NT2/D1 (cell line): ENCODE measurements around the gene EQTN.

Source experiments
- DNase-seq: peaks from one replicate; pipeline ENCODE4 v3.0.0-alpha.2; 2011; ENCODE audit warnings: low read depth, low spot score
- H3K27me3 ChIP-seq: 2 replicates; pipeline ENCODE4 v1.6.0; 2011; ENCODE audit warnings: mild to moderate bottlenecking; ENCODE audit not compliant: insufficient read length, insufficient read depth
- H3K36me3 ChIP-seq: 2 replicates; pipeline ENCODE4 v1.6.1; 2011; ENCODE audit warnings: mild to moderate bottlenecking, low read length, mixed read lengths; ENCODE audit not compliant: insufficient read depth, insufficient read length
- H3K4me1 ChIP-seq: 2 replicates; pipeline ENCODE4 v1.5.1; 2011; ENCODE audit not compliant: insufficient read depth, insufficient read length
- H3K4me3 ChIP-seq: 2 replicates; pipeline ENCODE4 v1.5.1; 2011; ENCODE audit warnings: low read depth; ENCODE audit not compliant: insufficient read length
- H3K9ac ChIP-seq: 2 replicates; pipeline ENCODE4 v1.6.0; 2011; ENCODE audit warnings: low read depth; ENCODE audit not compliant: insufficient read length
- H3K9me3 ChIP-seq: 2 replicates; pipeline ENCODE4 v1.5.1; 2011; ENCODE audit warnings: mild to moderate bottlenecking, low read length; ENCODE audit not compliant: insufficient read depth
- SUZ12 ChIP-seq: IDR thresholded peaks from 2 replicates; pipeline ENCODE4 v1.6.1; 2011; ENCODE audit not compliant: insufficient read length, insufficient read depth; ENCODE audit errors: extremely low read depth
- YY1 ChIP-seq: IDR thresholded peaks from 2 replicates; pipeline ENCODE4 v1.6.1; 2011; ENCODE audit not compliant: insufficient read length, insufficient read depth
- ZNF274 ChIP-seq: IDR thresholded peaks from 2 replicates; pipeline ENCODE4 v1.6.1; 2011; ENCODE audit warnings: mild to moderate bottlenecking, low read depth, low read length

EQTN gene

DNA sequence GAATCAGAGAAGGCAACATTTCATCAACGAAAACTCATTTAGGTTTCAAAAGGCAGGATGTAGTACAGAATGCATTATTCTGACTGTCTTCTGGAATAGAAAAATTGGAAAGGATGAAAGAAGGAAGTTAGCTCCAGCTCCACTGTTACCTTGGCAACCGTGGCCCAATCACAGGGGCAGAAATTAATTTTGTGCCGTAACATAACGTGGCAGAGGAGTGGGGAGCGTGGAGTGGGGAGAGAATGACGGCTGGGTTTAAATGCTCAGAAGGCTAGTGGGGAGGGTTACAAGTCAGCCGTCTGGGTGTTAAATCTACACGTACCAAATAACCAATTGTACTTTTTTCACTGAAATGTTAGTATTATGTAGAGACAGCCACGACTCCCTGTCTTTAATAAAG lies 32.3 kb upstream of the EQTN start:
- H3K4me3 ChIP-seq, result no peak overlapping the region
- H3K27me3 ChIP-seq, result no peaks in the 10 kb centered on the region
- H3K9ac ChIP-seq, result no peak overlapping the region
- no peak for DNase-seq
- TF ChIP-seq SUZ12 (no peak), YY1 (no peak), ZNF274 (no peak)
- no peaks in the 10 kb centered on the region for H3K4me1 ChIP-seq
- no peaks in the 10 kb centered on the region for H3K36me3 ChIP-seq
- H3K9me3 ChIP-seq, result no peaks in the 10 kb centered on the region

DNA sequence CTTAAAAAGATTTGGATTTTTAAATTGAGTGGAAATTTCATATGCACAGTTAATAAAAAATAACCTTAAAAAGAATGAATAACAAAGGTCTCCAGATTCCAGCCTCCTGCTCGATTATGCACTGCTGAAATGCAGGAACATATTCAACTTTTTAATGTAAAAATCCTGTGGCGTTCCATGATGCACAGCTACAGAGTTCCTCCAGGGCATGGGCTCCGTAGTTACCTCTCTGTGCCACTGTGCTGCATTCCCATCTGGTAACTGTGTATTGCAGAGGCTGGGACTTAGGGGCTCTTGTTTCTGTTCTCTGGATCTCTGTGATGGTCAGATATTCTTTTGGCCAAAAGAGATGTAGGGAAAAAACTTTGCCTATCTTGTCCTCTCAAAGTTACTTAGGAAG lies 31.5 kb upstream of the EQTN start:
- Histone ChIP-seq H3K36me3 (no peaks in the 10 kb centered on the region), H3K9me3 (0 out of 2 replicates have a peak, but pooled peaks cover 5% of the 10 kb centered on the region), H3K27me3 (no peaks in the 10 kb centered on the region), H3K9ac (no peak overlapping the region), H3K4me3 (no peak overlapping the region), H3K4me1 (no peaks in the 10 kb centered on the region)
- no peak for TF ChIP-seq YY1
- TF ChIP-seq SUZ12, result no peak
- TF ChIP-seq ZNF274, result no peak
- no peak for DNase-seq

DNA sequence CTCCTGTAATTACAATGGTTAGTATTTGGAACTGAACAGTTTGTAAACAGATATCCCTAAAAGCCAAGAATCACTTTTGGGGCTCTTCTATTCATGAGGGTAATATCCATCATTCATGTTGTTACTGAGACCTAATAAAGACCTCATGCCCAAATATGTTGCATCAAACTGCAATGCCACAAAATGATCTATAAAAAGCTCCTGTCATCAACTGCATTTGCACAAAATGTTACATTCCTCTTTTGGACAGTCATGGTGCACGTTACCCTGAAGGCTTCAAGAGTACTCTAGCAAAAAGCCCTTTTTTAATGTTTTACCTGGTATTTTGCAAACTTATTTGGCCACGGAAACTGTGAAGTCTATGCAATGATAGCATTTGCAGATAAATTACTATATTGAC lies 14.2 kb upstream of the EQTN start:
- H3K4me3 ChIP-seq, result no peak overlapping the region
- H3K4me1 ChIP-seq, result no peaks in the 10 kb centered on the region
- TF ChIP-seq ZNF274 (no peak), YY1 (no peak), SUZ12 (no peak)
- 0 out of 2 replicates have a peak, but pooled peaks cover 2% of the 10 kb centered on the region for H3K9me3 ChIP-seq
- no peak overlapping the region for H3K9ac ChIP-seq
- DNase-seq, result no peak
- H3K27me3 ChIP-seq, result peaks cover 7% of the 10 kb centered on the region
- H3K36me3 ChIP-seq, result no peaks in the 10 kb centered on the region

DNA sequence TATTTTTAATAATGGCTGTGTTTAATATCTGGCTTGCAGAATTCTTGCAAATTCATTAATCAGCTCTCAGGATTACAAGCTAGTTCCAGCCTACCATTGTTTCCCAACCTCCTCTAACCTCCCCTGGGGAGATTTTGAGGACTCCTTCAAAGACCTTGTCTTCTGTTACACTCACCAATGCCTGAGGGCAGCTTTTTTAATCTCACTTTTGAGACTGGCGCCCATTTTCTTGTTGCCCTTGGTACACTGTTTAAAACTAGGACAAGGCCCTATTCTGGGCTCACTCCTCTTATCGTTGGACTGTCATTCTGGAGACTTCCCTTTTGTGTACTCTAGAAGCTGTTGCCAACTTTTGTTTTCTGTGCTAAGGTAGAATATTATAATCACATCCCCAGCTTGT lies 13.6 kb upstream of the EQTN start:
- H3K4me1 ChIP-seq, result no peaks in the 10 kb centered on the region
- H3K4me3 ChIP-seq, result no peak overlapping the region
- H3K27me3 ChIP-seq, result peaks cover 8% of the 10 kb centered on the region
- peaks cover 8% of the 10 kb centered on the region; the same call in 1 of the 2 replicates for H3K9me3 ChIP-seq
- no peak for TF ChIP-seq YY1
- TF ChIP-seq SUZ12, result no peak
- TF ChIP-seq ZNF274, result no peak
- H3K9ac ChIP-seq, result no peak overlapping the region
- DNase-seq, result no peak
- no peaks in the 10 kb centered on the region for H3K36me3 ChIP-seq

DNA sequence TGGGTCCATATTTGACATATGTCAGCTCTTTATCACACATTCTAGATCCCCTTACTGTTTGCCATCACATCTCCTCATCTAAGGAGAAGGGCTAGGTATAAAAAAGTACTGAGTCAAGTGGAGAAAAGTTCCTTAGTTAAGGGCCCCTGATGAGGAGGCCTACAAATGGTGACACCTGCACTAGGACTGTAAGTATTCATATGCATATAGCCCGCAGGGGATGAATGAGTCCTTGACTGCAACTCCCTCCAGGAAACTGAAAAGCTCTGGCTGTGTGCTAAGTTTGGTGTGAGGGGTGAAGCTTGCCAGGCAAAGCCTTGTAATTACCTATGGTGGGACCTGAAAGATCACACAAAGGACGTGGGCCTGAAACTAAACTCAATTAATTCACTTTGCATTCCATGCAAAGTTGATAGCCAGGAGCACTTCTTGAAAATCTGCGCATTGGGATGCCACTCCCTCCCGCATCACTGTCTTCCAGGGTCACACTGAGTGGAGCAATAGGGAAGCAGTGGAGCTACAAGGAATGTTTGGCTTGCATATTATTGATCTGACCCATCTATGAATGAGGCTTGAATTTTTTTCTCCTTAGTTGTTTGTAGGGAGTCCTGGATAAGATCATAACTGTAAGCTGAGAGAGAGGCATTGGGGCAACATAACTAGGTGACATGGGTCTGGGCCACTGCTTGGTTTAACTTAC lies 11.9 kb upstream of the EQTN start:
- no peaks in the 10 kb centered on the region for H3K4me1 ChIP-seq
- peak; percentile 64 for DNase-seq
- H3K9ac ChIP-seq, result no peak overlapping the region
- no peaks in the 10 kb centered on the region for H3K36me3 ChIP-seq
- TF ChIP-seq YY1 (no peak), SUZ12 (no peak), ZNF274 (no peak)
- peaks cover 8% of the 10 kb centered on the region for H3K27me3 ChIP-seq
- no peak overlapping the region for H3K4me3 ChIP-seq
- H3K9me3 ChIP-seq, result peaks cover 11% of the 10 kb centered on the region; the same call in 1 of the 2 replicates

DNA sequence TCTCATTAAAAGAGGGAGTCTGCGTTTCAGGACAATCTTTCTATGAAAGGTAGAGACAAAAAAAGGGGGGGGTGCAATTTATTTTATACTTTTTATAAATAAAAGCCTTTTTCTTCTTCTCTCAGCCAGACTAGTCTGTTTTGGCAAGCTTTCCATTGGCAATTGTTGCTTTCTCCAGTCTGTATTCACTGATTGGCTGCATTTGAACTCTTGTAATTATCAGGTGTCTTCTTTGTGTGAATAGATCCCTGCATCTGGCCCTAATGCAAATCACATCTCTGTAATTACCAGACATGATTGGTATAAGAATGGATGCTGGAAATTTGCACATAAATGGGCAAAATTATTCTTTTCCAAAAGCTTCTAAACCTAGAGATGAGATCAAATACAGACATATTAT lies 7.6 kb upstream of the EQTN start:
- H3K4me1 ChIP-seq, result no peaks in the 10 kb centered on the region
- H3K4me3 ChIP-seq, result no peak overlapping the region
- DNase-seq, result no peak
- H3K9me3 ChIP-seq, result peaks cover 11% of the 10 kb centered on the region; the same call in 1 of the 2 replicates
- TF ChIP-seq SUZ12, result no peak
- no peak for TF ChIP-seq ZNF274
- TF ChIP-seq YY1, result no peak
- no peak overlapping the region for H3K9ac ChIP-seq
- H3K27me3 ChIP-seq, result peaks cover 8% of the 10 kb centered on the region
- no peaks in the 10 kb centered on the region for H3K36me3 ChIP-seq

DNA sequence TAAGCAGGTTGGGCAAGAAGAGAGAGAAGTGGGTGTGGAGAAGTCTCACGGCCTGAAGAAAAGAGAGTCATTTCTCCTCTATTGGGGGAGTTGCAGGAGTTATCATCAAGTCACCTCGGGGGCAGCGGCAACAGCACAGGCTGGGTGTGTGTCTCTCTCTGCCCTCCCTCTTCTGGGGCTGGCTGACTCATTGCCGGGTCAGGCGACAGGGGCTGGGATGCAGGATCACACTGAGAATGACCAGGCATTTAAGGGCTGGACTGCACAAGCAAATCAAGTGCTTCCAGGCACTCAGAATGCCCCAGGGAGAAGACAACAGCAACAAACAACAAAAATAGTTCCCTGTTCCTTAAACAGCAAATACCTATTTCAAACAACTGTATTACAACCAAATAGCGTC lies 6.3 kb upstream of the EQTN start:
- TF ChIP-seq YY1, result no peak
- no peak for TF ChIP-seq ZNF274
- no peak for TF ChIP-seq SUZ12
- H3K4me1 ChIP-seq, result no peaks in the 10 kb centered on the region
- H3K9ac ChIP-seq, result no peak overlapping the region
- peaks cover 8% of the 10 kb centered on the region for H3K27me3 ChIP-seq
- peaks cover 11% of the 10 kb centered on the region; the same call in 1 of the 2 replicates for H3K9me3 ChIP-seq
- no peaks in the 10 kb centered on the region for H3K36me3 ChIP-seq
- DNase-seq, result peak; percentile 20
- H3K4me3 ChIP-seq, result no peak overlapping the region
